SK-N-SH treated with all-trans-retinoic acid at 6 μM for 48 hours (cell line): Measurements from ENCODE around the gene DUSP16.

ENCODE experiments used
- ATAC-seq: fragments of 200-7000 bp; cut with Tn5 transposase; 3 replicates; pipeline ENCODE4 v1.9.1; 2020; ENCODE audit warnings: mild to moderate bottlenecking, moderate library complexity
- ARNTL ChIP-seq: fragments of 450-650 bp; formaldehyde crosslinking; IDR thresholded peaks from 2 replicates; pipeline ENCODE4 v1.5.0; 2020; ENCODE audit warnings: low read depth, mild to moderate bottlenecking, moderate library complexity, borderline replicate concordance
- BACH2 ChIP-seq: fragments of 250-450 bp; sonication (Bioruptor Pico); IDR thresholded peaks from 2 replicates; pipeline ENCODE4 v1.9.0; 2021; ENCODE audit warnings: mild to moderate bottlenecking, borderline replicate concordance
- CREB5 ChIP-seq: fragments of 250-450 bp; sonication (Bioruptor Pico); IDR thresholded peaks from 2 replicates; pipeline ENCODE4 v1.5.1; 2020; ENCODE audit warnings: low read depth, mild to moderate bottlenecking, moderate library complexity
- CSDC2 ChIP-seq: fragments of 250-450 bp; sonication (Bioruptor Pico); IDR thresholded peaks from 2 replicates; pipeline ENCODE4 v1.5.0; 2020; ENCODE audit warnings: mild to moderate bottlenecking, moderate library complexity
- CSRNP3 ChIP-seq: fragments of 250-450 bp; sonication (Bioruptor Pico); IDR thresholded peaks from 2 replicates; pipeline ENCODE4 v1.5.1; 2021; ENCODE audit warnings: mild to moderate bottlenecking, moderate library complexity
- ESRRG ChIP-seq: fragments of 250-450 bp; sonication (Bioruptor Pico); IDR thresholded peaks from 2 replicates; pipeline ENCODE4 v1.6.1; 2021; ENCODE audit warnings: mild to moderate bottlenecking
- ISL1 ChIP-seq: fragments of 250-450 bp; sonication (Bioruptor Pico); IDR thresholded peaks from 2 replicates; pipeline ENCODE4 v2.1.2; 2022; ENCODE audit warnings: mild to moderate bottlenecking, moderate library complexity
- OSR1 ChIP-seq: fragments of 250-450 bp; sonication (Bioruptor Pico); IDR thresholded peaks from 2 replicates; pipeline ENCODE4 v1.8.0; 2022; ENCODE audit warnings: moderate library complexity, mild to moderate bottlenecking, inconsistent platforms
- POU6F1 ChIP-seq: fragments of 250-450 bp; sonication (Bioruptor Pico); IDR thresholded peaks from 2 replicates; pipeline ENCODE4 v1.8.0; 2021; ENCODE audit warnings: low read depth, mild to moderate bottlenecking, moderate library complexity, borderline replicate concordance
- PPARA ChIP-seq: fragments of 250-450 bp; sonication (Bioruptor Pico); IDR thresholded peaks from 2 replicates; pipeline ENCODE4 v1.5.0; 2020; ENCODE audit warnings: mild to moderate bottlenecking, borderline replicate concordance
- RARB ChIP-seq: fragments of 250-450 bp; sonication (Bioruptor Pico); IDR thresholded peaks from 2 replicates; pipeline ENCODE4 v1.8.0; 2021; ENCODE audit warnings: mild to moderate bottlenecking, moderate library complexity
- SNAI2 ChIP-seq: fragments of 250-450 bp; sonication (Bioruptor Pico); IDR thresholded peaks from 2 replicates; pipeline ENCODE4 v1.5.0; 2020; ENCODE audit warnings: mild to moderate bottlenecking, moderate library complexity
- TCF4 ChIP-seq: fragments of 250-450 bp; sonication (Bioruptor Pico); IDR thresholded peaks from 2 replicates; pipeline ENCODE4 v1.8.0; 2021; ENCODE audit warnings: mild to moderate bottlenecking, moderate library complexity, borderline replicate concordance
- TOX ChIP-seq: fragments of 250-450 bp; sonication (Bioruptor Pico); IDR thresholded peaks from 2 replicates; pipeline ENCODE4 v1.8.0; 2021; ENCODE audit warnings: mild to moderate bottlenecking, moderate library complexity, borderline replicate concordance
- TSHZ2 ChIP-seq: fragments of 250-450 bp; sonication (Bioruptor Pico); IDR thresholded peaks from 2 replicates; pipeline ENCODE4 v1.5.0; 2020; ENCODE audit warnings: mild to moderate bottlenecking, moderate library complexity
- ZC3H10 ChIP-seq: fragments of 250-450 bp; sonication (Bioruptor Pico); IDR thresholded peaks from 2 replicates; pipeline ENCODE4 v1.5.1; 2021; ENCODE audit warnings: mild to moderate bottlenecking, moderate library complexity
- ZFP3 ChIP-seq: fragments of 250-450 bp; sonication (Bioruptor Pico); IDR thresholded peaks from 2 replicates; pipeline ENCODE4 v1.5.0; 2020; ENCODE audit warnings: mild to moderate bottlenecking, moderate library complexity
- ZFP30 ChIP-seq: fragments of 450-650 bp; formaldehyde crosslinking; IDR thresholded peaks from 2 replicates; pipeline ENCODE4 v1.5.0; 2022; ENCODE audit warnings: mild to moderate bottlenecking, moderate library complexity
- ZNF565 ChIP-seq: fragments of 450-650 bp; formaldehyde crosslinking; conservative IDR thresholded peaks from 2 replicates; pipeline ENCODE4 v1.5.0; 2020; ENCODE audit warnings: low read depth, mild to moderate bottlenecking, moderate library complexity
- ZNF70 ChIP-seq: fragments of 450-650 bp; formaldehyde crosslinking; IDR thresholded peaks from 2 replicates; pipeline ENCODE4 v1.5.0; 2020; ENCODE audit warnings: mild to moderate bottlenecking, moderate library complexity
- ZNF8 ChIP-seq: fragments of 450-650 bp; formaldehyde crosslinking; IDR thresholded peaks from 2 replicates; pipeline ENCODE4 v1.5.0; 2020; ENCODE audit warnings: mild to moderate bottlenecking, moderate library complexity

The DUSP16 gene

DNA sequence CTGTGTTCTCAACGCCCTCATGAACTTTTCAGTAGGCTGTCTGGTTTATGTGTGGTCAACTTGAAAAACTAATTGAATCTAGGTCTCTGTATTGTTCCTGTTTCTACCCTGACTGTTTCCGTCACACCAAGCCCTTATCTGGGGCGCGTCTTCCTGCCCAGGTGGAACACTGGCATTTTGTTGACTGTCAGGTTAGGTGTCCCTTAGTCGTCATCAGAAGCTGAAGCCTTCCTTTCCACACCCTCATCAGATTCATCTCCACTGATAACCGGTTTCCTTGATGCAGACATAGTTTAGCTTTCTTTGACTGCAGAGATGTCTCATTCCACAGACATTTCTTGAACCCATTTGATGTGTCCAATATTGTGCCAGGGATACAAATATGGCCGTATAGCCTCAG lies 96.5 kb downstream of the DUSP16 start:
- no peak for ATAC-seq

DNA sequence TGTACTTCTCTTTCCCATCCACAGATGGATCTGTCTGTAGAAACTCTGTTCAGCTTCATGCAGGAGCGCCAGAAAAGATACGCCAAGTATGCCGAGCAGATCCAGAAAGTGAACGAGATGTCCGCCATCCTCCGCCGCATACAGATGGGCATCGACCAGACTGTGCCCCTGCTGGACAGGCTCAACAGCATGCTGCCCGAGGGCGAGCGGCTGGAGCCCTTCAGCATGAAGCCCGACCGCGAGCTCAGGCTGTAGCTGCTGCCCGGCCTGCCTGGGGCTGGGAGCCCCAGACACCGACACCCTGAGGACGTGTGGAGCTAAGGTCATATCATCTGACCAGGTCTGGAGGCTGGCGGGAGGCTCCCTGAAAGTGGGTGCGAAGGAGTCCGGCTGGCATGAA lies 97.1 kb downstream of the DUSP16 start:
- TF ChIP-seq ZNF70 (CRISPR knock-in tag) (peak; percentile 56; the same call in 1 of the 2 replicates), POU6F1 (CRISPR knock-in tag) (no peak)
- ATAC-seq: no peak

More for the DNA sequence above, 96.5 kb downstream of the DUSP16 start:
- TF ChIP-seq SNAI2 (CRISPR knock-in tag) (no peak), TCF4 (no peak), CREB5 (CRISPR knock-in tag) (no peak), ZFP30 (CRISPR knock-in tag) (no peak), ZNF565 (CRISPR knock-in tag) (no peak)

GRCh38 chr12:12461923-12462315 lies 100.7 kb downstream of the DUSP16 start:
- no peak for TF ChIP-seq TCF4
- TF ChIP-seq SNAI2 (CRISPR knock-in tag): no peak
- no peak for TF ChIP-seq TSHZ2 (CRISPR knock-in tag)
- TF ChIP-seq RARB (CRISPR knock-in tag): no peak
- TF ChIP-seq ZC3H10: no peak
- TF ChIP-seq ARNTL (CRISPR knock-in tag): no peak
- no peak for TF ChIP-seq POU6F1 (CRISPR knock-in tag)
- TF ChIP-seq ZNF565 (CRISPR knock-in tag): no peak
- no peak for TF ChIP-seq ZFP3 (CRISPR knock-in tag)
- TF ChIP-seq TOX: no peak
- no peak for TF ChIP-seq CSDC2 (CRISPR knock-in tag)
- TF ChIP-seq ISL1 (CRISPR knock-in tag): no peak
- no peak for TF ChIP-seq BACH2 (CRISPR knock-in tag)
- no peak for TF ChIP-seq PPARA (CRISPR knock-in tag)
- TF ChIP-seq ZNF70 (CRISPR knock-in tag): no peak
- TF ChIP-seq OSR1: no peak
- TF ChIP-seq ESRRG (CRISPR knock-in tag): no peak
- TF ChIP-seq CSRNP3: no peak
- no peak for TF ChIP-seq ZNF8 (CRISPR knock-in tag)
- no peak for TF ChIP-seq CREB5 (CRISPR knock-in tag)
- no peak for ATAC-seq
